Loucy (cell line): ENCODE data around the gene MRM2.

Source experiments
- EZH2phosphoT487 ChIP-seq: fragments of 200-600 bp; IDR thresholded peaks from 2 replicates; pipeline ENCODE4 v1.6.1; 2018; ENCODE audit warnings: antibody characterized with exemption, mild to moderate bottlenecking, moderate library complexity, borderline replicate concordance
- TF ChIP-seq, protein P1 (sequence below): fragments of 200-600 bp; sonication (generic); conservative IDR thresholded peaks from 2 replicates; pipeline ENCODE4 v1.5.1; 2014; ENCODE audit warnings: mild to moderate bottlenecking, antibody characterized with exemption, low read length

DNA sequence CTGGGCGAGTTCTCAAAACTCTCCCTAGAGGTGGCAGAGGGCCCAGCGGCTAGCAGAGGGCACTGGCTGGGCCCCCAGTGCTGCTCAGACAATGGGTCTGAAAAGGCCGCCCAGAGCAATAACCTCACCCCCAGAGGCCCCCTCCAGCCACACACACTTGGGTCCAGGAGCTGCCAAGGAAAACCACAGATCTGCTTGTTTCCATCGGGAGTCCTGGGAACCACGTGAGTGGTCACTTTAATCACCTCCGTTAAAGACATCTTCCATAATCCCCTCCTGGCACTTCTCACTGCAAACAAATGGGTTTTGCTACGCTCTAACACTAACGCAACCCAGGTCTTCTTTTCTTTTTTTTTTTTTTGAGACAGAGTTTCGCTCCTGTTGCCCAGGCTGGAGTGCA lies 30.0 kb upstream of the MRM2 start:
- TF ChIP-seq, protein P1, sequence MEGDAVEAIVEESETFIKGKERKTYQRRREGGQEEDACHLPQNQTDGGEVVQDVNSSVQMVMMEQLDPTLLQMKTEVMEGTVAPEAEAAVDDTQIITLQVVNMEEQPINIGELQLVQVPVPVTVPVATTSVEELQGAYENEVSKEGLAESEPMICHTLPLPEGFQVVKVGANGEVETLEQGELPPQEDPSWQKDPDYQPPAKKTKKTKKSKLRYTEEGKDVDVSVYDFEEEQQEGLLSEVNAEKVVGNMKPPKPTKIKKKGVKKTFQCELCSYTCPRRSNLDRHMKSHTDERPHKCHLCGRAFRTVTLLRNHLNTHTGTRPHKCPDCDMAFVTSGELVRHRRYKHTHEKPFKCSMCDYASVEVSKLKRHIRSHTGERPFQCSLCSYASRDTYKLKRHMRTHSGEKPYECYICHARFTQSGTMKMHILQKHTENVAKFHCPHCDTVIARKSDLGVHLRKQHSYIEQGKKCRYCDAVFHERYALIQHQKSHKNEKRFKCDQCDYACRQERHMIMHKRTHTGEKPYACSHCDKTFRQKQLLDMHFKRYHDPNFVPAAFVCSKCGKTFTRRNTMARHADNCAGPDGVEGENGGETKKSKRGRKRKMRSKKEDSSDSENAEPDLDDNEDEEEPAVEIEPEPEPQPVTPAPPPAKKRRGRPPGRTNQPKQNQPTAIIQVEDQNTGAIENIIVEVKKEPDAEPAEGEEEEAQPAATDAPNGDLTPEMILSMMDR, result no peak
- no peak for TF ChIP-seq EZH2phosphoT487
